HG02623 (cell line): ENCODE data around the gene STRA8.

Source experiments
- ATAC-seq: cut with Tn5 transposase; IDR thresholded peaks from one replicate; pipeline ENCODE4 v1.9.1; 2021; ENCODE audit warnings: moderate library complexity; ENCODE audit not compliant: unreplicated experiment

The STRA8 gene

GRCh38 chr7:135263321-135263970 is 29.8 kb downstream of the STRA8 start:
- no peak for ATAC-seq

GRCh38 chr7:135265637-135266036 is 32.0 kb downstream of the STRA8 start:
- ATAC-seq: no peak

- no peak for ATAC-seq
These were observed 36.3 kb downstream of the STRA8 start for GRCh38 chr7:135269921-135270320.

GRCh38 chr7:135270577-135271254 is 37.1 kb downstream of the STRA8 start:
- ATAC-seq: no peak

DNA sequence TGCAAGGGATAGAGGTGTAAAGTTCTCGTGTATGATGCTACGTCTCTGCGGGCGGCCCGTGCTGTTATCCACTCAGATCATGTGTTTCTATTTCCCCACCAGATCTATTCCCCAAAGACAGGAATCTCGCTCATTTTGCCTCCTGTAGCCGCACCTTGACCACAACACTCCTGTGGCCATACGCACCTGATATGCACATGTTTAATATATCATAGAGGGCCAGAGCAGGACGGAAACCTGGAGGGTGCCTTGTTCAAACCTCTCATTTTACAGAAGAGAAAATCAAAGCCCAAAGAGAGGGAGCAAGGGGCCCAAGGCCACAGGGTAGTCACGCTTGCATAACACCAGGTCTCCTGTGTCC is 37.6 kb downstream of the STRA8 start:
- no peak for ATAC-seq

GRCh38 chr7:135272303-135272702 is 38.7 kb downstream of the STRA8 start:
- no peak for ATAC-seq

GRCh38 chr7:135273581-135273980 is 39.9 kb downstream of the STRA8 start:
- ATAC-seq: no peak

GRCh38 chr7:135274495-135275268 is 41.0 kb downstream of the STRA8 start:
- ATAC-seq: peak; percentile 86

- no peak for ATAC-seq
These were observed 42.4 kb downstream of the STRA8 start for GRCh38 chr7:135275971-135276580.

GRCh38 chr7:135277161-135277560 is 43.5 kb downstream of the STRA8 start:
- no peak for ATAC-seq

DNA sequence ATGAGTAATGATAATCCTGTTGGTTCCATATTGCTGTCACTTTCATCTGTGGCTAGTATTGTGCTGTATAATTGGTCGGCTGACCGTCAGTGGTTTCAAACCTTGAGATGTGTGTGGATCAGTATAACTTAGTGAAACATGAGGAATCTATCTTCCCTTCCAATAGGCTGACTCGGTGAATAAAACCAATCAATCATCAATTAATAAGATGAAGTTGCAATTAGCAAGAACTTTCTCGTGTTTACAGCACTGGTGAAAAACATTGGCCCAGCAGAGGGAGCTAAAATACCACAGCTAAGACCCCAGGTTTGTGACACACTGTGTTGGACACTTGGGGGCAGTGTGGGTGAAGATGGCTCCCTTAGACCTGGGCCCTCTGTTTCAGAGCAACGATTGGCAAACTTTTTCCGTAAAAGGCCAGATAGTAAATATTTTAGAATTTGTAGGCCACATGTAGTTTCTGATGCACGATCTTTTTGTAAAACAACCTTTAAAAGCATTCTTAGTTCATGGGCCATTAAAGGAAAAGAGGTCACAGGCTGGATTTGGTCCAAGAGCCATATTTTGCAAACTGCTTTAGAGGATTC is 47.8 kb downstream of the STRA8 start:
- peak; percentile 97 for ATAC-seq

- ATAC-seq: no peak
These were observed 49.1 kb downstream of the STRA8 start for GRCh38 chr7:135282561-135283254.

DNA sequence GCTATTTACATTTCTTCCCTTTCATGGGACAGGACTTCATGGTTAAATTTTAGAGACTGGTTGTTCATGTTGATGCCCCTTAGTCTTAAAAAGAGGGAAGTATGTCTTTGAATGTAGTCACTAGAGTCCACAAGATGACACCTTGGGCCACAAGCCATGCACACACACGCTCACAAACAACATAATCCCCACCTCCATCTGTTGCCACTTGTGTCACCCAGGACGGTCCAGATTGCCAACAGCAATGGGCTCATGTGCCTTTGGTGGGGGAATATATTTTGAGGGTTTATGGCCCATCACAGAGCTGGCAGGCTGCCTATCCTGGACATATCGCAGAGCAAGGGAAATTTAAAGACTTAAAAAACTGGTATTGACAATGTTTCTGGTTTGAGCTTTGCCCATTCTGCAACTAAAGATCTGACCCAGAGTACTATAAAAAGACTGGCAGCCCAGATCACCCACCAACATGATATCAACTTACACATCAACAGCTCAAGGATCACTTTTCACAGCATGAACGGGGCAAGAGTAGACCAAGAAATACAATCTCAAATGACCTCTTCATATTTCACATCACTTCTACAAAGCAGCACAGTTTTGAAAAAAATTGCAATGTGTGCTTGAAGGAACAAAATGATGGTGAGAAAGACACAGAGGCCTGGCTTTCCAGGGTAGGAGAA is 50.5 kb downstream of the STRA8 start:
- no peak for ATAC-seq

DNA sequence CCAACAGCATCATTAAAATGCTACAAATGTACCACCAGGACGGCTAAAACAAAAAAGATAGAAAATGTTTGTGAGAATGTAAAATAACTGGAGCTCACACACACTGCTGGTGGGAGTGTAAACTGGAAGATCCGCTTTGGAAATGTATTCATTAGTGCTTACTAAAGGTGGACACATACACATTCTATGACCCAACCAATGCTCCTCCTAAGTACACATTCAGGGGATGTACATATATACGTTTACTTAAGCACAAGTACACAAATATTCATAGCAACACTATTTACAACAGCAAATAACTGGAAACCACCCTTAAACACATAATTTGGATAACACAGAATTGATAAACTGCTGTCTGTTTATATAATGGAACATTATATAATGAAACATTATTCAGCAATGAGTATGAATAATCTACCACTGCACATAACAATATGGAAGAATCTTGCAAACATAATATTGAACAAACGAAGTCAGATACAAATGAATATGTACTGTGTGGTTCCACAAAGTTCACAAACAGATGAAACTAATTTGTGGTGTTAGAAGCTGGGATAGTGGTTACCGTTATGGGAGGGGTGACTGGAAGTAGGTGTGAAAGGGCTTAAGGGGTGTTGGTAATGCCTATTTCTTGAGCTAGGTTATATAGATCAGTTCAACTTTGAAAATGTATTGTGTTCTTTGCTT is 52.1 kb downstream of the STRA8 start:
- no peak for ATAC-seq

DNA sequence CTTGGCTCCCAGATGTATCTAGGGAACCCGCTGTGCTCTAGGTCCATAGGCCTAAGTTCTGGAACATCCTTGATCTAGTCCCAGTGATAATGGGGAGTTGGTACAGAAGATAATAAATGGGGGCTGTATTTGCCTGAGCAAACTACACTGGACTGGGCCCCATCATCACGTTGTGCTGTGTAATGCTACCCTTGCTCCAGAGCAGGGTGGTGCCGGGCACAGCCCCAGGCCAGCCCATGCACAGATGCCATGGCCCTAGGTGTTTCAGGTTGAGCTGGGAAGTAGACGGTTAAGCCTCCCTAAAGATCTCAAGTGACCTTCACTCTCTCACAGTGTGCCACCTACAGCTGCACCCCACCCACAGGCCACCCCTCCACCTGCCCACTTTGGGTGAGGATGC is 53.2 kb downstream of the STRA8 start:
- ATAC-seq: no peak

GRCh38 chr7:135290594-135290993 is 57.0 kb downstream of the STRA8 start:
- ATAC-seq: no peak

DNA sequence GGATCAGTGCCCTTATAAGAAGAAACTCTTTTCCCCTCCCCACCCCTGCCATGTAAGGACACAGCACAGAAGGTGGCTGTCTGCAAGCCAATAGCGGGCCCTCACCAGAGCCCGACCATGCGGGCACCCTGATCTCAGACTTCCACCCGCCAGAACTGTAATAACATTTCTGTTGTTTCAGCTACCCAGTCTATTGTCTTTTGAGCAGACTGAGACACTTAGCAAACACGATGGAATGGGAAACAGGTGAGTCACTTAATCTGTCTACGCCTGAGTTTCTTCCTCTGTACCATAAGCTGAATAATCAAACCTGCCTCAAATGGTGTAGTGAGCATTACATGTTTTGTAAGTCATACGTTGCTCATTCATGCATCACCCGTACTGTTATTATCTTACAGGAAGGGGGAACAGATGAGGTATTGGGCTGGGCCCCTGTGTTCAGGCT is 58.2 kb downstream of the STRA8 start:
- ATAC-seq: no peak

GRCh38 chr7:135299235-135299634 is 65.6 kb downstream of the STRA8 start:
- ATAC-seq: no peak
